HCEC 1CT (cell line): ENCODE results near the gene FAM53A.
A peak's percentile ranks its signal among the peaks of the same experiment; 100 is the strongest.

Experiments
- DNase-seq: peaks from one replicate; pipeline ENCODE4 v3.0.0-alpha.2; 2017

FAM53A gene, protein sequence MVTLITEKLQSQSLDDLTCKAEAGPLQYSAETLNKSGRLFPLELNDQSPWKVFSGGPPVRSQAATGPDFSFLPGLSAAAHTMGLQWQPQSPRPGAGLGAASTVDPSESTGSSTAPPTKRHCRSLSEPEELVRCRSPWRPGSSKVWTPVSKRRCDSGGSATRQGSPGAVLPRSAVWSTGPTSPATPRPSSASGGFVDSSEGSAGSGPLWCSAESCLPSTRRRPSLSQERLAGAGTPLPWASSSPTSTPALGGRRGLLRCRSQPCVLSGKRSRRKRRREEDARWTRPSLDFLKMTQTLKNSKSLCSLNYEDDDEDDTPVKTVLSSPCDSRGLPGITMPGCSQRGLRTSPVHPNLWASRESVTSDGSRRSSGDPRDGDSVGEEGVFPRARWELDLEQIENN

GRCh38 chr4:1683736-1684505 lies at the start of gene FAM53A:
Gene FAM53A, minus strand, starts transcription at chr4:1684313. Its CDS starts 15,572 bp downstream, at chr4:1668741.
- DNase-seq: peak; percentile 71

DNA sequence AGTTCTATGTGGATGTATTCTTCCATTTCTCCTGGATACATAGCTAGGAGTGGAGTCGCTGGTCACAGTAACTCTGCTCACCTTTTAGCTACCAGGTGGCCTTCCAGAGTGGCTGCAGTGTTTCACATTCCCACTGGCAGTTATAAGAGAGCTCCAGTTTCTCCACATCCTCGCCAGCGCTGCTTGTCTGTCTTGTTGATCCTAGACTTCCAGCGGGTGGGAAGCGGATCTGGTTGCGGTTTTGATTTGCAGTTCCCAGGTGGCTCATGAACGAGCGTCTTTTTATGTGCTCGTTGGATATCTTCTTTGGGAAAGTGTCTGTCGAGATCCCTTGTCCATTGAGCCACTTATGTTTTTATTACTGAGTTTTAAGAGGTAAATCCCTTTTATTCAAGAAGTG lies 48.8 kb upstream of the FAM53A start:
- DNase-seq: no peak

- DNase-seq: no peak
Observed at GRCh38 chr4:1731180-1731579, 47.1 kb upstream of the FAM53A start.

DNA sequence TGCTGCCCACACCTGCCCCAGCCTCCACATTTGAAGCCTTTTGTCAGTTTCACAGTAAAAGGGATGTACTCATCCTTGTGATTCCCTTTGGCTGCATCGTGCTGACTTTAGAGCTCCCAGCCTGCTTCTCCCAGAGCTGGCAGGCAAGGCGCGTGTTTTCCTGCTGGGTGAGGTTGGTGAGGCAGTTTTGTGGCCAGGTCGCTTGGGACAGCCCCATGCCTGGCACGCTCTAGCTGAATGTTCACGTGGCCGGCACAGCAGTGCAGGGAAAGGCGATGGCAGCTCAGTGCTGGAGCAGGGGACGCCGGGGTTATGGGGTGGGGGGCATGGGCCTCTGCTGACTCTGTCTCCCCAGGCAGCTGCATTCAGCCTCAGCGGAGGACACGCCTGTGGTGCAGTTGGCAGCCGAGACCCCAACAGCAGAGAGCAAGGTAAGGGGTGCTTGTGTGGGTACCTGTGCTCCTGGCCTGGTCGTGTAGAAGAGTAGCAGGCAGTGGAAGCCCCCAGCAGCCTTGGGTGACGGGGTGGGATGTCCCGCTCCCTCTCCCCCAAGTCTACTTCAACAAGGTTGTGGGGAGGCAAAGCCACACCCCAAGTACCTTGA lies 46.5 kb upstream of the FAM53A start:
- DNase-seq: no peak

- DNase-seq: no peak
Observed at GRCh38 chr4:1728061-1728980, 44.2 kb upstream of the FAM53A start.

DNA sequence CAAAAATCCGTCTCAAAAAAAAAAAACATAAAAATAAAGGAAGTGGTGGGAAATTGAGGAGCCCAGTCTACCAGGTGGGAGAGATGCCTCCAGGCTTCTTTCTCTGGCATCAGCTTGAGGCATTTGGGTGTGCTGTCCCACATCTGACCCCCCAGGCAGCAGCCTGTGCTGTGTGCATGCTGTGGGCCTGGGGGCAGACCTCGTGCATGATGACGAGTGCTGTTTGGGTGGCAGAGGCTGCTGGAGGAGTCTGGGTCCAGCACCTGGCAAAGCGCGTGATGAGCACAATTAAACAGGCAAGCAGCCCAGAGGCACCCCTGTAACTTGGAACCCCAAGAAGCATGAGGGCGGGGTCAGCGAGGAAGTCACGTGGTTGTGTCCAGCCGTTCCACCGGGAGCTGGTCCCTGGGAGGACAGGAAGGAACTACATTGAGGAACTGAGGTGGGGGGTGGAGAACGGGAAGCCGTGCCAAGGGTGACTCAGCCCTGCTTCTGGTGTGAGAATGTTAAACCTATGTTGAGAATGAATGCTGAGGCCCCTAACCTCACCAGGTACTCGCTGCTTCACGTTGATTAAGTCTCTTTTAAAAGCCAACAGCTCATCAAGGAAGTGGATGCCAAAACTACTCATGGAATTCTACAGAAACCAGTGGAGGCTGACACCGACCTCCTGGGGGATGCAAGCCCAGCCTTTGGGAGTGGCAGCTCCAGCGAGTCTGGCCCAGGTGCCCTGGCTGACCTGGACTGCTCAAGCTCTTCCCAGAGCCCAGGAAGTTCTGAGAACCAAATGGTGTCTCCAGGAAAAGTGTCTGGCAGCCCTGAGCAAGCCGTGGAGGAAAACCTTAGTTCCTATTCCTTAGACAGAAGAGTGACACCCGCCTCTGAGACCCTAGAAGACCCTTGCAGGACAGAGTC lies 43.3 kb upstream of the FAM53A start:
- peak; percentile 88 for DNase-seq

DNA sequence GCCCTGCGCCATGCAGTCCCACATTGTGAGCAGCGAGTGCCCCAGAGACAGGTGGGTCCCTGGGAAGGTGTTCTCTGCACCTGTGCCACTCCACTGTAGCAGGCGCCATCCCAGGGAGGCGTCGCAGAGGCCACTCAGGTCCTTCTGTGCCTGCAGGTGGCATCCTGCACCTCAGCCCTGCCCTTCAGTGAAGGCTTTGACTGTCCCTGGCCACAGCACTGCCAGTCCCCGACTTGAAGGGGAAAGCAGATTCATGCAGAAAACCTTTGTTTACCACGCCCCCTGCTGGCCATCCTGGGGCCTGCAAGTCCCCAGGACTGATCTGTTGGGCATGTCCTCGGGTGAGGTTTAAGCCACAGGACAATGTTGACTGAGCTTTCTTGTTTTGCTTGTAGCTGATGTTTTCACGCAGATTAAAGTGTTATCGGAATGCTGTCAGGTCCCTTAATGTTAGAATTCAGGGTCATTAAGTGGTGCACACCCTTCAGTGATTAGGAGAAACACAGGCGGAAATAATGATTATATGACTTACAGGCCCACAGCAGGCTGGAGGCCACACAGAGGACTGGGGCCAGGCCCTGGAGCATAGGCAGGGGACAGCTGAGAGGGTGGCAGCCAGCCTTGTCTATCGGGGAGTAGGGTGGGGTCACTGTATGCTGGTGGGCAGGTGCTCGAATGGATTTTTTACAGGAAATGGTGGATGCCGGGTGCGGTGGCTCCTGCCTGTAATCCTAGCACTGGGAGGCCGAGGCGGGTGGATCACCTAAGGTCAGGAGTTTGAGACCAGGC lies 42.2 kb upstream of the FAM53A start:
- peak; percentile 54 for DNase-seq

DNA sequence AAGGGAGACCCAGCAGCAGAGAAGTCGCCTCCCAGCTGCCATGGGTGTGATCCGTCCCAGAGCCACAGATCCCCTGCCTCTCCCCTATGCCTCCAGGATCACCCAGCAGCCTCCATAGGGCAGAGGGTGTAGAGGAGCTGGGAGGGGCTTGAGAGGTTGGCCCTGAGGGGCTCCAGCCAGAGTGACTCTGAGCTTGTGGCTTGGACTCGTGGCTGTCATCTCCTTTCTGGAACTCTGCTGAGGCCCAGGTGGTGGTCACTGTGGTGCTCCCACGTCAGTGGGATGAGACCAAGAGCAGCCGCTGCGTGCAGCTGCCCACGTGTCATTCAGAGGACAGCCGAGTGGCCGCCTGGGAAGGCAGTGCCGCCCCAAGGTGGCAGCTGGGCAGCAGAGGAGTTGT lies 41.4 kb upstream of the FAM53A start:
- DNase-seq: no peak

DNA sequence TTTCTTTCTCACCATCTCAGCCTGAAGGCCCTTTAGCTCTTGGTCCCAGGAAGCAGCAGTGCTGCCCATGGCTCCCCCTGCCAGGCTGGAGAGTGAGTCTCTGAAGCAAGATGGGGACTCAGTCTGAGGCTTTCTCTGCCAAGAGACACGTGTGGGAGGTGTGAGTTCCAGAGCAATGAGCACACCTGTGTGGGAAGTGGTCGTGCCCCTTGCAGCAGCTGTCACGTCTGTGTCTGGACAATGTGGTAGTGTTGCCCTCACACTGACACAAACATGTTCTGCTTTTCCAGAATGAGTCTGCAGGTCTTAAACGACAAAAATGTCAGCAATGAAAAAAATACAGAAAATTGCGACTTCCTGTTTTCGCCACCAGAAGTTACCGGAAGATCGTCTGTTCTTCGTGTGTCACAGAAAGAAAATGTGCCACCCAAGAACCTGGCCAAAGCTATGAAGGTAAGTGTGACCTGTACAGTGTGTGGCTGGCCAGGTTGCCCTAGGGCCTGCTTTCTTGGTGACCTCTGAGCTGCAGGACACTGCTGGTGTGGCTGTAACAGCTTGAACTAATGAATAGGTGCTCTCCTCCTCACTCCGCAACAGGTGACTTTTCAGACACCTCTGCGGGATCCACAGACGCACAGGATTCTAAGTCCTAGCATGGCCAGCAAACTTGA lies 39.2 kb upstream of the FAM53A start:
- DNase-seq: no peak

DNA sequence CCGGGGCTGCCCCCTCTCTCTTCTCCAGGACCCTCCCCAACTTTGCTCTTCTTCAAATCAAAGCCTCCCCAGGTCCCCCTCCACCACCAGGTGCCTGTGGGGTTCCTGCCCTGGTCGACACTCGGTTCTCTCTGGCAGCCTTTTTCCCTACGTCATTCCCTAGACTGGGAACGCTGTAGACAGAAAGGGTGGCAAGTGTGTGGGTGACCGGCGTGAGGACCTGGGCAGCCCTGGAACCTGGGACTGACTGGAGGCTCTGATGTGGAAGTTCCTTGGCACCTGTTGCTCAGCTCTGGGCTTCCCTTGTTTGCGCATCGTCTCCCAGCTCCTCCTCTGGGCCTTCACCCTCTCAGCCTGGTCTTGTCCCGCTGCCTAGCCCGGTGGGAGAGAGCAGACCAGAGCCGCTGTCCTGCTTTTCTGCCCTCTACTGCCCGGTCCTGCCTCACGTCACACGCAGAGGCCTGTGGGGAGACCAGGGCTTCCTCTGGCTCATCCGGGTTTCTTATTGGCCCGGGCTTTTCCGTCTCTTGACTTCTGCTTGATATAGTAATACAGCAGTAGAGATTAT lies 38.5 kb upstream of the FAM53A start:
- no peak for DNase-seq

DNA sequence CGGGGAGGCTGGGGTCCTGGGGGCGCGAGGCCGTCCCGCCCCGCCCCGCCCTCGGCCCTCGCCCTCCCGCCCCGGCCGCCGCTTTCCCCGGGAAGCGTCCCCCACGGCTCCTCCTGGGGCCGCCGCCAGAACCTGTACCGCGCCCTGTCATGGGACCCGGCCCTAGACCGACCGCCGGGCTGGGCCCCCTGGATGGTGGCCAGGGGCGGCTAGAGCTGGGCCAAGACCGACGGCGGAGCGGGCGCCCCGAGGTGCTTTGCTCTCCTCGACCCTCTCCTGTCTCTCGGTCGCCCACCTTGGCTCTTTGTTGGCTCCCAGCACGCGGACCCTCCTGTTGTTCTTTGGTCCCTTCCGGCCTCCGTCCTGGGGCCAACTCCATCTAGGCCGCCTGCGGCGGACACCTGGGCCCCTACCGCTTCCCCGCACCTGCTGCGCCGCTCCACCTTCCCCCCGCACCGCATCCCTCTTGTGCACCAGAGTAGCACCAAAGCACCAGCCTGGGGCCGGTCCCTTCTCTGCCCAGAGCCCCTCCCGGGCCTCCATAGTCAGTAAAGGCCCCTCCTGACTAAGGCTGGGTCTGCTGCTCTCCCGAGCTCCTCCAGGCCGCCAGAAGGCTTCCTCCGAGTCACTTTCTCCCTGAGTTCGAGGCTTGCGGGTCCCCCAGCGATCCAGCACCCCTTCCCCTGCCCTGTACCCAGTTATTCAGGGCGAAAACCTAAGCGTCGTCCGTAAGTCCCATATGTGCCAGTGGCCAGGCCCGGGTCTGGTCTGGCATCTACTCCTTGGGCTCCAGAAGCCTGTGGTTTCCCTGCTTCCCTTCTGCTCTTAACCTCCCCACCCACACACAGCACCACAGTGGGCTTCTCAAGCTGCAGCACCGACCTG lies 37.8 kb upstream of the FAM53A start:
- no peak for DNase-seq

DNA sequence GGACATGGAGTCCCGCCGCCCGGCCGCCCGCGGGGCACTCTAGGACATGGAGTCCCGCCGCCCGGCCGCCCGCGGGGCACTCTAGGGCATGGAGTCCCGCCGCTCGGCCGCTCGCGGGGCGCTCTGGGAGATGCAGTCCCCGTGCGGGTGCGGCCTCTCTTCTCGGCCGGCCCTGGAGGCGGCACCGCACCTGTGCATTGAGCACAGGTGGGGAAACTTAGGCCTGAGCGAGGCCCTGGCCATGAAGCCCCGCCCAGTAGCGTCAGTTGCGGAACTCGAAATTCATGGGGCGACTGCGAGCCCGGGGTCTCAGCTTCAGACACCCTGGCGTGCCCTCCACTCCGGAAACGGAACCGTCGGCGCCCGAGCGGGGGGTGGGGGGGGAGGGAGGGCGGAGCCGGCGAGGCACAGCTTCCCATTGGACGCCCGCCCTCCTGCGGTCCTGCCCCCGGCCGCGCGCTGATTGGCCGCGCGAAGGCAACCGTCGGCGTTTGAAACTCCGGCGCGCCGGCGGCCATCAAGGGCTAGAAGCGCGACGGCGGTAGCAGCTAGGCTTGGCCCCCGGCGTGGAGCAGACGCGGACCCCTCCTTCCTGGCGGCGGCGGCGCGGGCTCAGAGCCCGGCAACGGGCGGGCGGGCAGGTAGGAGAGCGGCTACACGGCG lies 37.0 kb upstream of the FAM53A start, which contains the start of the genes TACC3 and TMEM129:
Gene TACC3, plus strand, starts transcription at position 519 of the 663 bp plus-strand sequence. CDS start 1,901 bp downstream, outside the sequence.
Gene TMEM129, minus strand, starts transcription at position 321 of the 663 bp plus-strand sequence. CDS start 486 bp downstream, outside the sequence.
- DNase-seq: peak; percentile 87

- peak; percentile 22 for DNase-seq
Observed at GRCh38 chr4:1720163-1720983, 36.3 kb upstream of the FAM53A start.

DNA sequence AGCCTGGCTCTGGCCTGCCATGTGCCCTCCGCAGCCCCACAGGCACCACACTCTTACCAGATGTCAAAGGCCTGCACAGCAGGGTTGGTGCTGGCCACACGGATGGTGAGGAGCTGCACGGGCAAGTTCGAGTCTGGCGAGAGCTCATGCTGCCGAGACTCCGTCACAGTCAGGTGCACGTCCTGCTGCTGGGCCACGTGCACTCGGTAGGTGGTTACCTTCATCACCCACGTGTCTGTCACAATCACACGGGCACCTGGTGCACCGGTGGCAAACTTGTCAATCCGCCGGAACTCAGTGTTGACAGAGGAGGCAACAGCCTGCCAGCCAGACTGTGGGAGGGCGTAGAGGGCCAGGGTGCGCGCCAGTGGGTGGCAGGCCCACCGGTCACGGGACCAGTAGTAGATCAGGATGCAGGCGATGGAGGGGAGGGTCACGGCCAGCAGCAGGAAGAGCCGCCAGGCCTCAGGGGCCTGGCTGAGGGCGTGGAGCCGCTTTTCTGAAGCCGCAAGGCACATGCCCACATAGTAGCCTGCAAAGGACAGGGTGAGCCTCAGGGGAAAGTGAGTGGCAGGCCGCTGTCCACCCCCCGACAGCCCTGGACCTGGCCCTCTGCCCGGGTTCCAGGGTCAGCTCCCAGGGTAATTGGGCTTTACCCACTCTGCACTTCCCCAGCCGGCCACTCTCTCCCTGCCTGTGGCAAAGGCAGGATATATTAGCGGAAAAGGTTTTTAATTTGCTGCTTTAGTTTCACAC lies 34.2 kb upstream of the FAM53A start:
- DNase-seq: no peak

- no peak for DNase-seq
Observed at GRCh38 chr4:1717129-1718094, 33.3 kb upstream of the FAM53A start.
